Panc1 (cell line): ENCODE measurements around the gene PAWR. TPM values are rescaled to one million over a fixed set of nuclear protein-coding genes. Genes with fewer than 3 reads are reported as not detected.

Source experiments
- ATAC-seq: fragments of 200-7000 bp; cut with Tn5 transposase; 2 replicates; pipeline ENCODE4 v1.9.1; 2020; ENCODE audit warnings: mild to moderate bottlenecking, moderate library complexity
- BruUV-seq: library from RNA; stranded (reverse); fragments of 400-500 nt; replicated peaks from 2 replicates; lab custom pipeline; 2021; lab: Mats Ljungman, UMichigan
- CTCF ChIA-PET: fragments of 300-600 bp; sonication (Branson Sonifier 250); formaldehyde crosslinking; loops from one replicate; lab custom pipeline; 2022; ENCODE audit warnings: antibody characterized with exemption; lab: Charles Lee
- POLR2A ChIA-PET: fragments of 300-600 bp; sonication (Branson Sonifier 250); formaldehyde crosslinking; loops from one replicate; lab custom pipeline; 2022; ENCODE audit warnings: antibody characterized with exemption; lab: Charles Lee
- DNase-seq: peaks from one replicate; pipeline ENCODE4 v3.0.0-alpha.2; 2010; ENCODE audit warnings: low read depth, low spot score
- H3K27ac ChIP-seq: 2 replicates; pipeline ENCODE4 v1.5.1; 2011; ENCODE audit warnings: mild to moderate bottlenecking, low read length, inconsistent platforms
- H3K27me3 ChIP-seq: fragments of 200-500 bp; sonication (Bioruptor generic); 2 replicates; pipeline ENCODE4 v1.6.0; 2014; ENCODE audit warnings: low read length, inconsistent platforms; ENCODE audit not compliant: control insufficient read depth, insufficient read depth
- H3K36me3 ChIP-seq: fragments of 200-500 bp; sonication (Bioruptor generic); 2 replicates; pipeline ENCODE4 v1.5.1; 2014; ENCODE audit warnings: inconsistent platforms, mild to moderate bottlenecking, low read length, moderate library complexity; ENCODE audit not compliant: control insufficient read depth, insufficient read depth
- H3K4me1 ChIP-seq: 2 replicates; pipeline ENCODE4 v1.5.1; 2011; ENCODE audit warnings: inconsistent platforms, mild to moderate bottlenecking, low read length, moderate library complexity; ENCODE audit not compliant: control insufficient read depth, insufficient read depth
- H3K4me3 ChIP-seq, 2 experiments: 2 replicates each; pipeline ENCODE4 v1.5.1; 2011 to 2012; ENCODE audit warnings: low read depth in 2 of 2, low read length in 2 of 2, mild to moderate bottlenecking in 2 of 2, inconsistent platforms in 1 of 2, moderate library complexity in 1 of 2
- H3K9me3 ChIP-seq: fragments of 200-500 bp; sonication (Bioruptor generic); 2 replicates; pipeline ENCODE4 v1.5.1; 2014; ENCODE audit warnings: low read depth, mild to moderate bottlenecking, inconsistent platforms, low read length, moderate library complexity; ENCODE audit not compliant: control insufficient read depth, insufficient read depth
- POLR2AphosphoS5 ChIP-seq: IDR thresholded peaks from 2 replicates; pipeline ENCODE4 v1.6.1; 2012; ENCODE audit warnings: mild to moderate bottlenecking, low read depth, low read length, moderate library complexity
- SIN3A ChIP-seq: IDR thresholded peaks from 2 replicates; pipeline ENCODE4 v1.6.1; 2012; ENCODE audit warnings: low read depth, mild to moderate bottlenecking, low read length, moderate library complexity, borderline replicate concordance; ENCODE audit not compliant: insufficient read depth
- TCF7L2 ChIP-seq: IDR thresholded peaks from 2 replicates; pipeline ENCODE4 v1.6.1; 2011; ENCODE audit warnings: mild to moderate bottlenecking, low read depth, low read length, inconsistent platforms
- in situ Hi-C: cut with HindIII; loops from 2 replicates; pipeline ENCODE4 v1.10.0; 2016; ENCODE audit warnings: low sequenced_read_pairs, low pct_unique_long_range_greater_than_20kb
- intact Hi-C: fragments of 100-400 bp; cut with micrococcal nuclease; formaldehyde crosslinking; loops from one replicate; pipeline ENCODE4 v1.10.0; 2022; ENCODE audit not compliant: unreplicated experiment
- total RNA-seq: library from RNA; stranded (reverse); gene quantifications from one replicate; pipeline ENCODE4 v1.2.1, GENCODE V29; 2021; ENCODE audit not compliant: unreplicated experiment
- TF ChIP-seq, protein P1 (sequence below): fragments of 450-650 bp; IDR thresholded peaks from 2 replicates; pipeline ENCODE4 v1.5.1; 2017; ENCODE audit warnings: mild to moderate bottlenecking
- TF ChIP-seq, protein P2 (sequence below), 2 experiments: IDR thresholded peaks; 2 replicates each; pipeline ENCODE4 v1.6.1; 2011 to 2012; ENCODE audit warnings: low read depth in 2 of 2, control low read depth in 1 of 2, low read length in 1 of 2, mild to moderate bottlenecking in 1 of 2, moderate library complexity in 1 of 2; ENCODE audit not compliant: insufficient read depth in 1 of 2

PAWR gene
- total RNA-seq, 1 experiment from 2014 or later = 142 TPM

DNA sequence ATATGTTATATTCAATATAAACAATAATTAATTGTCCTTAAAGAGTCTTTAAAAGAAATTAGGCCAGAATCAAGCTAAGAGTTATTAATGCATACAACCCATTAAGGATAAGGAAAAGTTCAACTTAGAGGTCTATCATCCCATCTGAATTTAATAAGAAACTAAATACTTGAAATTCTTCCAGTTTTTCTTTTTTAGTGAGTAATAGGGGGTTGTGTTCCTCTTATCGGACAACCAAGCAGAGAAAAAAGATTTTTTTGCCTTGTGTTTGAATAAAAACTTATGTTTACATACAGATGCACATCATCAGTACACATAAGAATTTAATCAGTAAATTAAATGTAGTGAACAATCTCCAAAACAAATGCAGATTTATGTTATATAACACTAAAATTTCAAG is 32.5 kb downstream of the PAWR start:
- H3K27ac ChIP-seq = peak overlapping the region; percentile 55; the same call in 1 of the 2 replicates
- intact Hi-C loops = no loop called here
- ATAC-seq (no peak), DNase-seq (no peak)
- no peaks in the 10 kb centered on the region for H3K36me3 ChIP-seq
- no TSS peak for BruUV-seq
- no peak overlapping the region for H3K4me3 ChIP-seq
- TF ChIP-seq TCF7L2 (no peak), SIN3A (no peak), POLR2AphosphoS5 (no peak)
- TF ChIP-seq, protein P1, sequence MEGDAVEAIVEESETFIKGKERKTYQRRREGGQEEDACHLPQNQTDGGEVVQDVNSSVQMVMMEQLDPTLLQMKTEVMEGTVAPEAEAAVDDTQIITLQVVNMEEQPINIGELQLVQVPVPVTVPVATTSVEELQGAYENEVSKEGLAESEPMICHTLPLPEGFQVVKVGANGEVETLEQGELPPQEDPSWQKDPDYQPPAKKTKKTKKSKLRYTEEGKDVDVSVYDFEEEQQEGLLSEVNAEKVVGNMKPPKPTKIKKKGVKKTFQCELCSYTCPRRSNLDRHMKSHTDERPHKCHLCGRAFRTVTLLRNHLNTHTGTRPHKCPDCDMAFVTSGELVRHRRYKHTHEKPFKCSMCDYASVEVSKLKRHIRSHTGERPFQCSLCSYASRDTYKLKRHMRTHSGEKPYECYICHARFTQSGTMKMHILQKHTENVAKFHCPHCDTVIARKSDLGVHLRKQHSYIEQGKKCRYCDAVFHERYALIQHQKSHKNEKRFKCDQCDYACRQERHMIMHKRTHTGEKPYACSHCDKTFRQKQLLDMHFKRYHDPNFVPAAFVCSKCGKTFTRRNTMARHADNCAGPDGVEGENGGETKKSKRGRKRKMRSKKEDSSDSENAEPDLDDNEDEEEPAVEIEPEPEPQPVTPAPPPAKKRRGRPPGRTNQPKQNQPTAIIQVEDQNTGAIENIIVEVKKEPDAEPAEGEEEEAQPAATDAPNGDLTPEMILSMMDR = no peak
- TF ChIP-seq, protein P2, sequence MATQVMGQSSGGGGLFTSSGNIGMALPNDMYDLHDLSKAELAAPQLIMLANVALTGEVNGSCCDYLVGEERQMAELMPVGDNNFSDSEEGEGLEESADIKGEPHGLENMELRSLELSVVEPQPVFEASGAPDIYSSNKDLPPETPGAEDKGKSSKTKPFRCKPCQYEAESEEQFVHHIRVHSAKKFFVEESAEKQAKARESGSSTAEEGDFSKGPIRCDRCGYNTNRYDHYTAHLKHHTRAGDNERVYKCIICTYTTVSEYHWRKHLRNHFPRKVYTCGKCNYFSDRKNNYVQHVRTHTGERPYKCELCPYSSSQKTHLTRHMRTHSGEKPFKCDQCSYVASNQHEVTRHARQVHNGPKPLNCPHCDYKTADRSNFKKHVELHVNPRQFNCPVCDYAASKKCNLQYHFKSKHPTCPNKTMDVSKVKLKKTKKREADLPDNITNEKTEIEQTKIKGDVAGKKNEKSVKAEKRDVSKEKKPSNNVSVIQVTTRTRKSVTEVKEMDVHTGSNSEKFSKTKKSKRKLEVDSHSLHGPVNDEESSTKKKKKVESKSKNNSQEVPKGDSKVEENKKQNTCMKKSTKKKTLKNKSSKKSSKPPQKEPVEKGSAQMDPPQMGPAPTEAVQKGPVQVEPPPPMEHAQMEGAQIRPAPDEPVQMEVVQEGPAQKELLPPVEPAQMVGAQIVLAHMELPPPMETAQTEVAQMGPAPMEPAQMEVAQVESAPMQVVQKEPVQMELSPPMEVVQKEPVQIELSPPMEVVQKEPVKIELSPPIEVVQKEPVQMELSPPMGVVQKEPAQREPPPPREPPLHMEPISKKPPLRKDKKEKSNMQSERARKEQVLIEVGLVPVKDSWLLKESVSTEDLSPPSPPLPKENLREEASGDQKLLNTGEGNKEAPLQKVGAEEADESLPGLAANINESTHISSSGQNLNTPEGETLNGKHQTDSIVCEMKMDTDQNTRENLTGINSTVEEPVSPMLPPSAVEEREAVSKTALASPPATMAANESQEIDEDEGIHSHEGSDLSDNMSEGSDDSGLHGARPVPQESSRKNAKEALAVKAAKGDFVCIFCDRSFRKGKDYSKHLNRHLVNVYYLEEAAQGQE (IDR thresholded peaks at IDR 0.05; ENCODE audit: insufficient read depth in 1 of 2, low read depth in 2 of 2, low read length in 1 of 2) = no peak
- in situ Hi-C loops = no loop called here
- no peaks in the 10 kb centered on the region for H3K27me3 ChIP-seq
- peaks cover 47% of the 10 kb centered on the region for H3K4me1 ChIP-seq
- no peaks in the 10 kb centered on the region for H3K9me3 ChIP-seq
- ChIA-PET POLR2A (no interaction called here), CTCF (no interaction called here)

DNA sequence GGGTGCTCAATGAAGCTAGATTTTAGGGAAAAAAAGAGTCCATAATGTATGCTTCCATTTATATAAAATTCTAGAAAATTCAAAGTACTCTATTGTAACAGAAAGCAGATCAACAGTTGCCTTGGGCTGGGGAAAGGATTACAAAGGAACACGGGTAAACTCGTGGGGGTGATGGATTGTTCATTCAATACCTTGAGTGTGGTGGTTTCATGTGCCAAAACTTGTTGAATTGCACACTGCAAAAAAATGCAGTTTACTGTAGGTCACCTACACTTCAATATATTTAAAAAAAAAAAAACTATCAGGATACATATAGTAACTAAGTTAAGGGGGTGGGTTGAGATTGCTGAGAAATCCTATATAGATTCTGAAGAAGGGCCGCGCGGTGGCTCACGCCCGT is 33.6 kb downstream of the PAWR start:
- Histone ChIP-seq H3K4me1 (peaks cover 42% of the 10 kb centered on the region), H3K4me3 (no peak overlapping the region), H3K36me3 (no peaks in the 10 kb centered on the region), H3K27ac (peak overlapping the region; percentile 69; the same call in 1 of the 2 replicates), H3K27me3 (no peaks in the 10 kb centered on the region), H3K9me3 (no peaks in the 10 kb centered on the region)
- DNase-seq = no peak
- no TSS peak for BruUV-seq
- intact Hi-C loops (no loop called here), in situ Hi-C loops (no loop called here)
- ATAC-seq = no peak
- TF ChIP-seq TCF7L2 (no peak), POLR2AphosphoS5 (no peak), SIN3A (no peak)
- TF ChIP-seq, protein P2 (IDR thresholded peaks at IDR 0.05; ENCODE audit: insufficient read depth in 1 of 2, low read depth in 2 of 2, low read length in 1 of 2) = no peak
- POLR2A ChIA-PET = no interaction called here
- CTCF ChIA-PET = interaction anchor here (0.5 kb wide), 1 partner anchor 24 kb away, joined by 3 read pairs; no protein-coding TSS in a partner anchor
